GM12878 (cell line): ENCODE results near the gene OR52B2. TPM values are rescaled to one million over a fixed set of nuclear protein-coding genes. Genes with fewer than 3 reads are reported as not detected.

ENCODE experiments used
- ATAC-seq: fragments of 200-7000 bp; cut with Tn5 transposase; 3 replicates; pipeline ENCODE4 v1.9.1; 2020; ENCODE audit warnings: mild to moderate bottlenecking, moderate library complexity
- BruUV-seq: library from RNA; stranded (reverse); fragments of 400-500 nt; replicated peaks from 2 replicates; lab custom pipeline; 2021; lab: Mats Ljungman, UMichigan
- CTCF ChIA-PET: fragments of 300-600 bp; sonication (Branson Sonifier 250); formaldehyde crosslinking; extraction: SDS; loops from one replicate; lab custom pipeline; 2021; ENCODE audit warnings: inconsistent platforms; lab: Yijun Ruan, JAX
- POLR2A ChIA-PET: fragments of 350-600 bp; formaldehyde crosslinking; extraction: SDS; loops from one replicate; lab custom pipeline; 2021; ENCODE audit warnings: inconsistent platforms; lab: Charles Lee
- RAD21 ChIA-PET: fragments of 300-600 bp; sonication (Branson Sonifier 250); formaldehyde crosslinking; loops from one replicate; lab custom pipeline; 2023; ENCODE audit warnings: antibody characterized with exemption; ENCODE audit not compliant: unreplicated experiment; lab: Charles Lee
- SMC1A ChIA-PET: fragments of 300-600 bp; sonication (Branson Sonifier 250); formaldehyde crosslinking; loops from one replicate; lab custom pipeline; 2023; ENCODE audit not compliant: unreplicated experiment, uncharacterized antibody; lab: Charles Lee
- DNase-seq: peaks from one replicate; pipeline ENCODE4 v3.0.0-alpha.2; 2011; ENCODE audit warnings: low read depth, low spot score
- FAIRE-seq: peaks from 3 replicates; lab custom pipeline; 2011; peaks lifted over from hg19 to GRCh38; lab: Jason Lieb, UNC
- H2AFZ ChIP-seq: 2 replicates; pipeline ENCODE4 v1.6.0; 2011; ENCODE audit warnings: low read depth, low read length, control low read depth; ENCODE audit not compliant: control insufficient read depth
- H3K27ac ChIP-seq: 2 replicates; pipeline ENCODE4 v1.5.1; 2011; ENCODE audit warnings: control low read depth; ENCODE audit not compliant: control insufficient read depth, insufficient read depth
- H3K27me3 ChIP-seq, 2 experiments: replicated peaks in 1 of 2; 2 replicates each; pipeline versions ENCODE4 v1.6.0 to v1.6.1; 2011; ENCODE audit warnings: low read length in 1 of 2; ENCODE audit not compliant: control insufficient read depth in 2 of 2, insufficient read depth in 2 of 2
- H3K36me3 ChIP-seq, 2 experiments: 2 replicates each; pipeline ENCODE4 v1.5.1; 2011; ENCODE audit warnings: low read length in 1 of 2; ENCODE audit not compliant: control insufficient read depth in 2 of 2, insufficient read depth in 2 of 2
- H3K4me1 ChIP-seq: 2 replicates; pipeline ENCODE4 v1.6.1; 2011; ENCODE audit warnings: mild to moderate bottlenecking, low read length, moderate library complexity, mixed read lengths; ENCODE audit not compliant: control insufficient read depth, insufficient read depth
- H3K4me2 ChIP-seq: 2 replicates; pipeline ENCODE4 v1.6.0; 2011; ENCODE audit warnings: control low read depth; ENCODE audit not compliant: control insufficient read depth, insufficient read depth
- H3K4me3 ChIP-seq: fragments of 200-600 bp; sonication (generic); 2 replicates; pipeline ENCODE4 v1.5.1; 2016
- H3K79me2 ChIP-seq: 2 replicates; pipeline ENCODE4 v1.6.0; 2011; ENCODE audit warnings: low read length; ENCODE audit not compliant: control insufficient read depth, insufficient read depth
- H3K9ac ChIP-seq: 2 replicates; pipeline ENCODE4 v1.8.0; 2011; ENCODE audit warnings: low read length, control low read depth, mixed read lengths; ENCODE audit not compliant: control insufficient read depth, insufficient read depth
- H3K9me3 ChIP-seq: replicated peaks from 3 replicates; pipeline ENCODE4 v1.5.1; 2011; ENCODE audit warnings: mild to moderate bottlenecking, low read length; ENCODE audit not compliant: control insufficient read depth, insufficient read depth
- H4K20me1 ChIP-seq: 2 replicates; pipeline ENCODE4 v1.6.0; 2011; ENCODE audit not compliant: control insufficient read depth, insufficient read depth
- EP300 ChIP-seq, 2 experiments: fragments of 150-350 bp in 1 of 2; IDR thresholded peaks; 2 replicates each; pipeline ENCODE4 v1.6.1; 2011 to 2012; ENCODE audit warnings: low read depth in 2 of 2, low read length in 2 of 2, borderline replicate concordance in 1 of 2, improper control_type of control experiment in 1 of 2, inconsistent platforms in 1 of 2; ENCODE audit not compliant: control insufficient read depth in 1 of 2
- IKZF1 ChIP-seq: fragments of 450-650 bp; conservative IDR thresholded peaks from 2 replicates; pipeline ENCODE4 v1.6.1; 2017; ENCODE audit warnings: antibody characterized with exemption, mild to moderate bottlenecking
- KDM1A ChIP-seq: fragments of 200-600 bp; sonication (generic); IDR thresholded peaks from 2 replicates; pipeline ENCODE4 v1.6.1; 2016; ENCODE audit warnings: borderline replicate concordance
- KLF5 ChIP-seq: fragments of 450-650 bp; IDR thresholded peaks from 2 replicates; pipeline ENCODE4 v1.6.1; 2014; ENCODE audit warnings: mild to moderate bottlenecking; ENCODE audit not compliant: partially characterized antibody
- POLR2AphosphoS2 ChIP-seq: IDR thresholded peaks from 2 replicates; pipeline ENCODE4 v1.6.1; 2011; ENCODE audit warnings: low read depth, mild to moderate bottlenecking, low read length, improper control_type of control experiment, moderate library complexity
- RAD21 ChIP-seq: IDR thresholded peaks from 2 replicates; pipeline ENCODE4 v1.6.1; 2011; ENCODE audit warnings: mild to moderate bottlenecking, low read depth, low read length, moderate library complexity; ENCODE audit not compliant: insufficient read depth
- RCOR1 ChIP-seq: conservative IDR thresholded peaks from 2 replicates; pipeline ENCODE4 v1.6.1; 2012; ENCODE audit warnings: low read depth, low read length, improper control_type of control experiment
- SIN3A ChIP-seq: IDR thresholded peaks from 2 replicates; pipeline ENCODE4 v1.6.1; 2012; ENCODE audit warnings: low read depth, low read length, improper control_type of control experiment
- ZNF622 ChIP-seq: fragments of 450-650 bp; IDR thresholded peaks from 2 replicates; pipeline ENCODE4 v1.6.1; 2017; ENCODE audit warnings: mild to moderate bottlenecking, inconsistent platforms
- WGBS: methylation state at CpG from one replicate; pipeline ENCODE4 v1.1.6; 2016; ENCODE audit warnings: low lambda C conversion rate; ENCODE audit not compliant: insufficient replicate concordance, insufficient coverage; ENCODE audit errors: missing lambda C conversion rate; 5-methylcytosine and 5-hydroxymethylcytosine counted together
- in situ Hi-C: fragments of 300-500 bp; cut with MboI; formaldehyde crosslinking; loops from 9 replicates; pipeline ENCODE4 v1.14.3; 2018; ENCODE audit warnings: mixed read lengths
- intact Hi-C: fragments of 100-400 bp; cut with micrococcal nuclease; formaldehyde crosslinking; loops from one replicate; pipeline ENCODE4 v1.14.2; 2022; ENCODE audit not compliant: unreplicated experiment
- polyA plus RNA-seq, 11 experiments: library from polyadenylated mRNA; depleted of rRNA in 4 of 11; unstranded in 6 of 11; stranded (reverse) in 5 of 11; fragments of >200 nt; fragmentation: Nextera tagmentation in 4 of 11; fragmentation: Illumina TruSeq in 1 of 11; extraction: Ambion mirVana in 4 of 11; extraction: Trizol in 1 of 11; gene quantifications; 1 replicate in 1 of 11; 2 replicates in 10 of 11; pipeline versions ENCODE4 v1.2.1 to v1.2.3, GENCODE V29; 2011 to 2016; ENCODE audit warnings: inconsistent platforms in 2 of 11, missing spikeins in 2 of 11, low read depth in 1 of 11
- total RNA-seq, 4 experiments: library from RNA; depleted of rRNA in 3 of 4; stranded (reverse); fragments of >200 nt in 3 of 4; fragmentation: Illumina TruSeq in 1 of 4; extraction: Trizol in 1 of 4; gene quantifications; 2 replicates each; pipeline versions ENCODE4 v1.2.1 to v1.2.3, GENCODE V29; 2013 to 2021
- TF ChIP-seq, protein P1 (sequence below): fragments of 450-650 bp; IDR thresholded peaks from 2 replicates; pipeline ENCODE4 v1.6.1; 2017; ENCODE audit warnings: low read depth, mild to moderate bottlenecking, moderate library complexity
- TF ChIP-seq, protein P2 (sequence below), 3 experiments: IDR thresholded peaks in 2 of 3; conservative IDR thresholded peaks in 1 of 3; 2 replicates each; pipeline ENCODE4 v1.5.1; 2011; ENCODE audit warnings: low read depth in 3 of 3, low read length in 3 of 3, mild to moderate bottlenecking in 3 of 3, control low read depth in 2 of 3, moderate library complexity in 2 of 3, inconsistent platforms in 1 of 3, mixed read lengths in 1 of 3; ENCODE audit not compliant: control insufficient read depth in 2 of 3, insufficient read depth in 1 of 3; ENCODE audit errors: extremely low read depth in 1 of 3
- TF ChIP-seq, protein P3 (sequence below): fragments of 450-650 bp; IDR thresholded peaks from 2 replicates; pipeline ENCODE4 v1.6.1; 2018; ENCODE audit warnings: borderline replicate concordance, mild to moderate bottlenecking; ENCODE audit not compliant: partially characterized antibody
- TF ChIP-seq, protein P4 (sequence below): fragments of 450-650 bp; IDR thresholded peaks from 2 replicates; pipeline ENCODE4 v1.6.1; 2014; ENCODE audit warnings: mild to moderate bottlenecking
- TF ChIP-seq, protein P5 (sequence below): fragments of 450-650 bp; conservative IDR thresholded peaks from 2 replicates; pipeline ENCODE4 v1.6.1; 2017; ENCODE audit warnings: mild to moderate bottlenecking, moderate library complexity

OR52B2 gene
- total and polyA plus RNA-seq, 10 of the 15 experiments (the other 5 are each of a cell fraction or from before 2014, with no cell fraction given): 0.08 TPM; not detected in 9

DNA sequence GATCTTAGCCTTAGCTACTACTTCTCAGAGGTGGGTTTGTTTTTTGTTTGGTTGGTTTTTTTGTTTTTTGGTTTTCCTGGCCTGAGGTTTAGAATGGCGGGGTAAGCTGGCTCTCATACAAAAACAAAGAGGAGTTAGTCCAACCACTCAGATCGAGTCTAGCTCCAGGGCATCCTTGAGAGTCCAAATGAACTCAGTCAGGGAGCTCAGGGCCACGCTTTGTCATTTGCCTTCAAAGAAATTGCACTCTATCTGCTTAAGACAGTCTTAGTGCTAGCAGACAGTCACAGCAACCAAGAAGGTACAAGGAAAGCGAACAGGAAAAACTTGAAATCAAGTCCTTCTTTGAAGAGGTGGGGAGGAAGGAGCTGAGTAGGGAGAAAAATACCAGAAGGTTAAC is 46.4 kb upstream of the OR52B2 start:
- in situ Hi-C loops: no loop called here
- CTCF ChIA-PET: interaction anchor here (1.0 to 2.1 kb wide), 4 partner anchors 10 to 162 kb away, joined by 3 to 12 read pairs (median 4); no protein-coding TSS in a partner anchor

More for the DNA sequence above, 46.4 kb upstream of the OR52B2 start:
- ChIA-PET POLR2A (no interaction called here), SMC1A (interaction anchor here (0.7 to 2.3 kb wide), 7 partner anchors 9 to 71 kb away, joined by 3 to 7 read pairs (median 3); no protein-coding TSS in a partner anchor), RAD21 (interaction anchor here (1.5 kb wide), 1 partner anchor 12 kb away, joined by 4 read pairs; no protein-coding TSS in a partner anchor)
- no peak for FAIRE-seq
- 100% methylated on average over 4 of the region's 4 CpGs for WGBS
- no peaks in the 10 kb centered on the region for H3K27me3 ChIP-seq
- H3K9me3 ChIP-seq: no peaks in the 10 kb centered on the region
- ATAC-seq: no peak
- no peak for DNase-seq
- H3K4me1 ChIP-seq: no peaks in the 10 kb centered on the region
- no peaks in the 10 kb centered on the region for H3K79me2 ChIP-seq
- no peak overlapping the region for H3K27ac ChIP-seq
- H4K20me1 ChIP-seq: no peaks in the 10 kb centered on the region
- TF ChIP-seq RCOR1 (no peak), POLR2AphosphoS2 (no peak), RAD21 (no peak), IKZF1 (no peak), KLF5 (no peak), SIN3A (no peak), EP300 (IDR thresholded peaks at IDR 0.05; ENCODE audit: borderline replicate concordance in 1 of 2, control insufficient read depth in 1 of 2, low read depth in 2 of 2, low read length in 2 of 2) (no peak), KDM1A (no peak), ZNF622 (no peak)
- TF ChIP-seq, protein P1, sequence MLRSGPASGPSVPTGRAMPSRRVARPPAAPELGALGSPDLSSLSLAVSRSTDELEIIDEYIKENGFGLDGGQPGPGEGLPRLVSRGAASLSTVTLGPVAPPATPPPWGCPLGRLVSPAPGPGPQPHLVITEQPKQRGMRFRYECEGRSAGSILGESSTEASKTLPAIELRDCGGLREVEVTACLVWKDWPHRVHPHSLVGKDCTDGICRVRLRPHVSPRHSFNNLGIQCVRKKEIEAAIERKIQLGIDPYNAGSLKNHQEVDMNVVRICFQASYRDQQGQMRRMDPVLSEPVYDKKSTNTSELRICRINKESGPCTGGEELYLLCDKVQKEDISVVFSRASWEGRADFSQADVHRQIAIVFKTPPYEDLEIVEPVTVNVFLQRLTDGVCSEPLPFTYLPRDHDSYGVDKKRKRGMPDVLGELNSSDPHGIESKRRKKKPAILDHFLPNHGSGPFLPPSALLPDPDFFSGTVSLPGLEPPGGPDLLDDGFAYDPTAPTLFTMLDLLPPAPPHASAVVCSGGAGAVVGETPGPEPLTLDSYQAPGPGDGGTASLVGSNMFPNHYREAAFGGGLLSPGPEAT: no peak
- TF ChIP-seq, protein P2, sequence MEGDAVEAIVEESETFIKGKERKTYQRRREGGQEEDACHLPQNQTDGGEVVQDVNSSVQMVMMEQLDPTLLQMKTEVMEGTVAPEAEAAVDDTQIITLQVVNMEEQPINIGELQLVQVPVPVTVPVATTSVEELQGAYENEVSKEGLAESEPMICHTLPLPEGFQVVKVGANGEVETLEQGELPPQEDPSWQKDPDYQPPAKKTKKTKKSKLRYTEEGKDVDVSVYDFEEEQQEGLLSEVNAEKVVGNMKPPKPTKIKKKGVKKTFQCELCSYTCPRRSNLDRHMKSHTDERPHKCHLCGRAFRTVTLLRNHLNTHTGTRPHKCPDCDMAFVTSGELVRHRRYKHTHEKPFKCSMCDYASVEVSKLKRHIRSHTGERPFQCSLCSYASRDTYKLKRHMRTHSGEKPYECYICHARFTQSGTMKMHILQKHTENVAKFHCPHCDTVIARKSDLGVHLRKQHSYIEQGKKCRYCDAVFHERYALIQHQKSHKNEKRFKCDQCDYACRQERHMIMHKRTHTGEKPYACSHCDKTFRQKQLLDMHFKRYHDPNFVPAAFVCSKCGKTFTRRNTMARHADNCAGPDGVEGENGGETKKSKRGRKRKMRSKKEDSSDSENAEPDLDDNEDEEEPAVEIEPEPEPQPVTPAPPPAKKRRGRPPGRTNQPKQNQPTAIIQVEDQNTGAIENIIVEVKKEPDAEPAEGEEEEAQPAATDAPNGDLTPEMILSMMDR (IDR thresholded peaks at IDR 0.05 in 2 of 3, conservative IDR thresholded peaks at IDR 0.05 in 1 of 3; ENCODE audit: control insufficient read depth in 2 of 3, extremely low read depth in 1 of 3, insufficient read depth in 1 of 3, low read depth in 3 of 3, low read length in 3 of 3): no peak
- TF ChIP-seq, protein P3, sequence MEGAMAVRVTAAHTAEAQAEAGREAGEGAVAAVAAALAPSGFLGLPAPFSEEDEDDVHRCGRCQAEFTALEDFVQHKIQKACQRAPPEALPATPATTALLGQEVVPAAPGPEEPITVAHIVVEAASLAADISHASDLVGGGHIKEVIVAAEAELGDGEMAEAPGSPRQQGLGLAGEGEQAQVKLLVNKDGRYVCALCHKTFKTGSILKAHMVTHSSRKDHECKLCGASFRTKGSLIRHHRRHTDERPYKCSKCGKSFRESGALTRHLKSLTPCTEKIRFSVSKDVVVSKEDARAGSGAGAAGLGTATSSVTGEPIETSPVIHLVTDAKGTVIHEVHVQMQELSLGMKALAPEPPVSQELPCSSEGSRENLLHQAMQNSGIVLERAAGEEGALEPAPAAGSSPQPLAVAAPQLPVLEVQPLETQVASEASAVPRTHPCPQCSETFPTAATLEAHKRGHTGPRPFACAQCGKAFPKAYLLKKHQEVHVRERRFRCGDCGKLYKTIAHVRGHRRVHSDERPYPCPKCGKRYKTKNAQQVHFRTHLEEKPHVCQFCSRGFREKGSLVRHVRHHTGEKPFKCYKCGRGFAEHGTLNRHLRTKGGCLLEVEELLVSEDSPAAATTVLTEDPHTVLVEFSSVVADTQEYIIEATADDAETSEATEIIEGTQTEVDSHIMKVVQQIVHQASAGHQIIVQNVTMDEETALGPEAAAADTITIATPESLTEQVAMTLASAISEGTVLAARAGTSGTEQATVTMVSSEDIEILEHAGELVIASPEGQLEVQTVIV: no peak
- TF ChIP-seq, protein P4, sequence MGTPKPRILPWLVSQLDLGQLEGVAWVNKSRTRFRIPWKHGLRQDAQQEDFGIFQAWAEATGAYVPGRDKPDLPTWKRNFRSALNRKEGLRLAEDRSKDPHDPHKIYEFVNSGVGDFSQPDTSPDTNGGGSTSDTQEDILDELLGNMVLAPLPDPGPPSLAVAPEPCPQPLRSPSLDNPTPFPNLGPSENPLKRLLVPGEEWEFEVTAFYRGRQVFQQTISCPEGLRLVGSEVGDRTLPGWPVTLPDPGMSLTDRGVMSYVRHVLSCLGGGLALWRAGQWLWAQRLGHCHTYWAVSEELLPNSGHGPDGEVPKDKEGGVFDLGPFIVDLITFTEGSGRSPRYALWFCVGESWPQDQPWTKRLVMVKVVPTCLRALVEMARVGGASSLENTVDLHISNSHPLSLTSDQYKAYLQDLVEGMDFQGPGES: no peak
- TF ChIP-seq, protein P5, sequence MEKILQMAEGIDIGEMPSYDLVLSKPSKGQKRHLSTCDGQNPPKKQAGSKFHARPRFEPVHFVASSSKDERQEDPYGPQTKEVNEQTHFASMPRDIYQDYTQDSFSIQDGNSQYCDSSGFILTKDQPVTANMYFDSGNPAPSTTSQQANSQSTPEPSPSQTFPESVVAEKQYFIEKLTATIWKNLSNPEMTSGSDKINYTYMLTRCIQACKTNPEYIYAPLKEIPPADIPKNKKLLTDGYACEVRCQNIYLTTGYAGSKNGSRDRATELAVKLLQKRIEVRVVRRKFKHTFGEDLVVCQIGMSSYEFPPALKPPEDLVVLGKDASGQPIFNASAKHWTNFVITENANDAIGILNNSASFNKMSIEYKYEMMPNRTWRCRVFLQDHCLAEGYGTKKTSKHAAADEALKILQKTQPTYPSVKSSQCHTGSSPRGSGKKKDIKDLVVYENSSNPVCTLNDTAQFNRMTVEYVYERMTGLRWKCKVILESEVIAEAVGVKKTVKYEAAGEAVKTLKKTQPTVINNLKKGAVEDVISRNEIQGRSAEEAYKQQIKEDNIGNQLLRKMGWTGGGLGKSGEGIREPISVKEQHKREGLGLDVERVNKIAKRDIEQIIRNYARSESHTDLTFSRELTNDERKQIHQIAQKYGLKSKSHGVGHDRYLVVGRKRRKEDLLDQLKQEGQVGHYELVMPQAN: no peak
- H3K9ac ChIP-seq: no peak overlapping the region
- no TSS peak for BruUV-seq
- H3K36me3 ChIP-seq: peaks cover 11 to 15% of the 10 kb centered on the region in 2 experiments
- H2AFZ ChIP-seq: no peak overlapping the region
- no peak overlapping the region for H3K4me2 ChIP-seq
- no peak overlapping the region for H3K4me3 ChIP-seq
- intact Hi-C loops: no loop called here
